HCT116 (cell line): ENCODE results near the gene CHD9NB. TPM values are rescaled to one million over a fixed set of nuclear protein-coding genes. Genes with fewer than 3 reads are reported as not detected.

Experiments
- POLR2AphosphoS5 ChIP-seq: IDR thresholded peaks from 2 replicates; pipeline ENCODE4 v1.6.1; 2011; ENCODE audit warnings: mild to moderate bottlenecking, low read depth, low read length, moderate library complexity
- REST ChIP-seq: IDR thresholded peaks from 2 replicates; pipeline ENCODE4 v1.6.1; 2012; ENCODE audit warnings: low read depth
- ZFX ChIP-seq: fragments of 450-650 bp; IDR thresholded peaks from 2 replicates; pipeline ENCODE4 v1.6.1; 2017
- ZNF274 ChIP-seq: fragments of 200-500 bp; sonication (Bioruptor generic); IDR thresholded peaks from 2 replicates; pipeline ENCODE4 v1.6.1; 2014; ENCODE audit warnings: mild to moderate bottlenecking, low read depth, low read length, inconsistent platforms
- total RNA-seq: library from RNA; stranded (reverse); gene quantifications from one replicate; pipeline ENCODE4 v1.2.1, GENCODE V29; 2021; ENCODE audit not compliant: unreplicated experiment
- TF ChIP-seq, protein P1 (sequence below): IDR thresholded peaks from 2 replicates; pipeline ENCODE4 v1.6.1; 2012
- TF ChIP-seq, protein P2 (sequence below), 3 experiments: fragments of 200-600 bp in 1 of 3; sonication (generic) in 1 of 3; IDR thresholded peaks in 2 of 3; conservative IDR thresholded peaks in 1 of 3; 2 replicates each; pipeline ENCODE4 v1.5.1; 2012 to 2017; ENCODE audit warnings: low read depth in 2 of 3, low read length in 2 of 3, antibody characterized with exemption in 1 of 3, borderline replicate concordance in 1 of 3, control low read depth in 1 of 3, mild to moderate bottlenecking in 1 of 3, mixed read lengths in 1 of 3, mixed run types in 1 of 3, moderate library complexity in 1 of 3; ENCODE audit not compliant: insufficient read depth in 1 of 3

Gene CHD9NB
- total RNA-seq, 1 experiment from 2014 or later: 1.2 TPM

- TF ChIP-seq REST (no peak), ZFX (no peak), ZNF274 (no peak), POLR2AphosphoS5 (peak; percentile 43; the same call in 1 of the 2 replicates)
- TF ChIP-seq, protein P1, sequence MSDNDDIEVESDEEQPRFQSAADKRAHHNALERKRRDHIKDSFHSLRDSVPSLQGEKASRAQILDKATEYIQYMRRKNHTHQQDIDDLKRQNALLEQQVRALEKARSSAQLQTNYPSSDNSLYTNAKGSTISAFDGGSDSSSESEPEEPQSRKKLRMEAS: peak; percentile 91
- TF ChIP-seq, protein P2, sequence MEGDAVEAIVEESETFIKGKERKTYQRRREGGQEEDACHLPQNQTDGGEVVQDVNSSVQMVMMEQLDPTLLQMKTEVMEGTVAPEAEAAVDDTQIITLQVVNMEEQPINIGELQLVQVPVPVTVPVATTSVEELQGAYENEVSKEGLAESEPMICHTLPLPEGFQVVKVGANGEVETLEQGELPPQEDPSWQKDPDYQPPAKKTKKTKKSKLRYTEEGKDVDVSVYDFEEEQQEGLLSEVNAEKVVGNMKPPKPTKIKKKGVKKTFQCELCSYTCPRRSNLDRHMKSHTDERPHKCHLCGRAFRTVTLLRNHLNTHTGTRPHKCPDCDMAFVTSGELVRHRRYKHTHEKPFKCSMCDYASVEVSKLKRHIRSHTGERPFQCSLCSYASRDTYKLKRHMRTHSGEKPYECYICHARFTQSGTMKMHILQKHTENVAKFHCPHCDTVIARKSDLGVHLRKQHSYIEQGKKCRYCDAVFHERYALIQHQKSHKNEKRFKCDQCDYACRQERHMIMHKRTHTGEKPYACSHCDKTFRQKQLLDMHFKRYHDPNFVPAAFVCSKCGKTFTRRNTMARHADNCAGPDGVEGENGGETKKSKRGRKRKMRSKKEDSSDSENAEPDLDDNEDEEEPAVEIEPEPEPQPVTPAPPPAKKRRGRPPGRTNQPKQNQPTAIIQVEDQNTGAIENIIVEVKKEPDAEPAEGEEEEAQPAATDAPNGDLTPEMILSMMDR (IDR thresholded peaks at IDR 0.05 in 2 of 3, conservative IDR thresholded peaks at IDR 0.05 in 1 of 3; ENCODE audit: borderline replicate concordance in 1 of 3, insufficient read depth in 1 of 3, low read depth in 2 of 3, low read length in 2 of 3): no peak
- TF ChIP-seq, all 23 proteins: peak for 9
Observed at GRCh38 chr16:53099318-53100130, 46.8 kb upstream of the CHD9NB start (continued).
